Fibroblast of pulmonary artery (primary cell): ENCODE measurements around the gene ST6GALNAC3.
A peak's percentile ranks its signal among the peaks of the same experiment; 100 is the strongest.
"Not testable (repeated sequence)": the region's sequence is repeated elsewhere in the genome, so short reads cannot be mapped to it uniquely, and the experiment has no call there.

Source experiments
- DNase-seq: peaks from one replicate; pipeline ENCODE4 v3.0.0-alpha.2; 2010; ENCODE audit warnings: low read depth
- H3K4me3 ChIP-seq: replicated peaks from 2 replicates; pipeline ENCODE4 v1.5.1; 2011; ENCODE audit warnings: low read depth, mild to moderate bottlenecking, control low read depth, low read length, moderate library complexity
- TF ChIP-seq, protein P1 (sequence below): IDR thresholded peaks from 2 replicates; pipeline ENCODE4 v1.5.1; 2011; ENCODE audit warnings: mild to moderate bottlenecking, control low read depth, low read length, inconsistent platforms; ENCODE audit errors: missing control alignments

ST6GALNAC3 gene

GRCh38 chr1:76632136-76632535, 557.6 kb downstream of the ST6GALNAC3 start:
- no peak overlapping the region for H3K4me3 ChIP-seq
- TF ChIP-seq, protein P1, sequence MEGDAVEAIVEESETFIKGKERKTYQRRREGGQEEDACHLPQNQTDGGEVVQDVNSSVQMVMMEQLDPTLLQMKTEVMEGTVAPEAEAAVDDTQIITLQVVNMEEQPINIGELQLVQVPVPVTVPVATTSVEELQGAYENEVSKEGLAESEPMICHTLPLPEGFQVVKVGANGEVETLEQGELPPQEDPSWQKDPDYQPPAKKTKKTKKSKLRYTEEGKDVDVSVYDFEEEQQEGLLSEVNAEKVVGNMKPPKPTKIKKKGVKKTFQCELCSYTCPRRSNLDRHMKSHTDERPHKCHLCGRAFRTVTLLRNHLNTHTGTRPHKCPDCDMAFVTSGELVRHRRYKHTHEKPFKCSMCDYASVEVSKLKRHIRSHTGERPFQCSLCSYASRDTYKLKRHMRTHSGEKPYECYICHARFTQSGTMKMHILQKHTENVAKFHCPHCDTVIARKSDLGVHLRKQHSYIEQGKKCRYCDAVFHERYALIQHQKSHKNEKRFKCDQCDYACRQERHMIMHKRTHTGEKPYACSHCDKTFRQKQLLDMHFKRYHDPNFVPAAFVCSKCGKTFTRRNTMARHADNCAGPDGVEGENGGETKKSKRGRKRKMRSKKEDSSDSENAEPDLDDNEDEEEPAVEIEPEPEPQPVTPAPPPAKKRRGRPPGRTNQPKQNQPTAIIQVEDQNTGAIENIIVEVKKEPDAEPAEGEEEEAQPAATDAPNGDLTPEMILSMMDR, result no peak
- no peak for DNase-seq

- H3K4me3 ChIP-seq, result no peak overlapping the region
- peak; percentile 1 for DNase-seq
- TF ChIP-seq, protein P1, result no peak
Observed at GRCh38 chr1:76635784-76636183, 561.2 kb downstream of the ST6GALNAC3 start.

- TF ChIP-seq, protein P1, result no peak
- no peak overlapping the region for H3K4me3 ChIP-seq
- no peak for DNase-seq
Observed at GRCh38 chr1:76639181-76639580, 564.6 kb downstream of the ST6GALNAC3 start.

DNA sequence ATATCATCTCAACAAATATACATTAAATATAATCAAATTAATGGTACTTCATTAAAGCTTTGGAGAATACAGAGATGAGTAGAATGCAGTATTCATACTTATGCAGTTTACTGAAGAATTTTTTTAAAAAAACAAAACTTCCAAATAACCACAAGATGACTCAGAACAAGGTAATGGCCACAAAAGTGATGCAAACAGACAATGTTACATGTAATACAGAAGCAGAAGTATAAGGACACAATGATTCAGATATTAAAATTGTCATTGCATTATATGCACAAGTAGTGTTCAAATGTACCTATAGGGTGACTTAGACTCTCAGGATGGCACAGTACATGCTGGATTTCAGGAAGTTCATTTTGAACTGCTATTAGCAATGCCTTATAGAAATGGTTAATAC, 565.5 kb downstream of the ST6GALNAC3 start:
- peak; percentile 22 for DNase-seq
- H3K4me3 ChIP-seq, result no peak overlapping the region
- TF ChIP-seq, protein P1, result no peak

- H3K4me3 ChIP-seq, result no peak overlapping the region
- no peak for DNase-seq
- TF ChIP-seq, protein P1, result no peak
Observed at GRCh38 chr1:76640723-76641122, 566.2 kb downstream of the ST6GALNAC3 start.

DNA sequence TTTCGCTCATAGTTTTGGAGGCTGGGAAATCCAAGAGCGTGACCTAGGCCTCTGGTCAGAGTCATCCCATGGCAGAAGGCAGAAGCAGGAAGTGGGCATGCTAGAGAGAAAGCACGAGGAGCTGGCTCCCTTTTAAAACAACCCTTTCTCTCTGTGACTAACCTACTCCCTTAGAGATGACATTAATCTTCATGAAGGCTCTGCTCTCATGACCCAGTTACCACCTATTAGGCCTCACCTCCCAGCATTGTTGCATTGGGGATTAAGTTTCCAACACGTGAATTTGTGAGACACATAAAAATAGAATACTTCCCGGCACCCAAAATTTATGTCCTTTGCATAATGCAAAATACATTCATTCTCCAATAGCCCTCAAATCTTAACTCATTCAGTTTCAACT, 569.6 kb downstream of the ST6GALNAC3 start:
- DNase-seq, result no peak
- TF ChIP-seq, protein P1, result no peak

DNA sequence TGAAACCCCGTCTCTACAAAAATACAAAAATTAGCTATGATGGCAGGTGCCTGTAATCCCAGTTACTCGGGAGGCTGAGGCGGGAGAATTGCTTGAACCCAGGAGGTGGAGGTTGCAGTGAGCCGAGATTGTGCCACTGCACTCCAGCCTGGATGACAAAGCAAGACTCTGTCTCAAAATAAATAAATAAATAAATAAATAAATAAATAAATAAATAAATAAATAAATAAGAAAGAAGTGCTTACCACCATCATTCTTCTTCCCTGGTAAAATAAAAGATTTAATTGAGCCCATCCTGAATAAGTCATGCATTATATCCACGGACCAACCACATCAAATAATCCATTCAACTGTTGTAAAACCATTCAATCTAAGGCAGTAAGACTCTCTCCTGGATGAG, 578.3 kb downstream of the ST6GALNAC3 start:
- DNase-seq, H3K4me3 ChIP-seq: not testable (repeated sequence)

More for the DNA sequence above, 569.6 kb downstream of the ST6GALNAC3 start:
- no peak overlapping the region for H3K4me3 ChIP-seq

DNA sequence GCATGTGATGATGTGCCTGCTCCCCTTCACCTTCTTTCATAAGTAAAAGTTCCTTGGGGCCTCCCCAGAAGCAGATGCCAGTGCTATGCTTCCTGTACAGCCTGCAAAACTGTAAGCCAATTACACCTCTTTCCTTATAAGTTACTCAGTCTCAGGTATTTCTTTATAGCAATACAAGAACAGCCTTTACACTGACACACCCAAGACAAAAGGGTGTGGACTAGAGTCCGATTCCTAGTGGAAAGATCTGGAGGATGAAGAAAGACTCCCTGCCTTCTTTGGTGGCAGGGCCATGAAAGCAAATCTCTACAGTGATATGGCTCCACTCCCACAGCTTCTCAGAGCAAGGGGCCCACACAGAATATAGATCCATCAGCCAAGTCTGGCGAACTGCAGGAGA, 583.1 kb downstream of the ST6GALNAC3 start:
- no peak overlapping the region for H3K4me3 ChIP-seq
- TF ChIP-seq, protein P1, result no peak
- DNase-seq, result no peak
